HG03066 (cell line): ENCODE measurements around the gene CHRDL2.
"Not testable (repeated sequence)": the region's sequence is repeated elsewhere in the genome, so short reads cannot be mapped to it uniquely, and the experiment has no call there.

ENCODE experiments used
- ATAC-seq: cut with Tn5 transposase; IDR thresholded peaks from one replicate; pipeline ENCODE4 v1.9.1; 2021; ENCODE audit warnings: low read depth; ENCODE audit not compliant: unreplicated experiment

Gene CHRDL2

GRCh38 chr11:74673693-74674360, 57.4 kb downstream of the CHRDL2 start:
- no peak for ATAC-seq

GRCh38 chr11:74672956-74673692, 58.1 kb downstream of the CHRDL2 start:
- ATAC-seq: no peak

- no peak for ATAC-seq
These were observed 58.8 kb downstream of the CHRDL2 start for GRCh38 chr11:74672332-74672955.

- no peak for ATAC-seq
These were observed 59.6 kb downstream of the CHRDL2 start for GRCh38 chr11:74671520-74672196.

- ATAC-seq: no peak
These were observed 61.1 kb downstream of the CHRDL2 start for GRCh38 chr11:74670171-74670570.

- no peak for ATAC-seq
These were observed 61.7 kb downstream of the CHRDL2 start for GRCh38 chr11:74669211-74670160.

- no peak for ATAC-seq
These were observed 67.9 kb downstream of the CHRDL2 start for GRCh38 chr11:74663315-74663714.

GRCh38 chr11:74662487-74663103, 68.6 kb downstream of the CHRDL2 start:
- no peak for ATAC-seq

GRCh38 chr11:74659124-74659523, 72.1 kb downstream of the CHRDL2 start:
- ATAC-seq: not testable (repeated sequence)

GRCh38 chr11:74654976-74655375, 76.2 kb downstream of the CHRDL2 start:
- no peak for ATAC-seq

GRCh38 chr11:74650498-74650897, 80.7 kb downstream of the CHRDL2 start:
- ATAC-seq: no peak

GRCh38 chr11:74648894-74649293, 82.3 kb downstream of the CHRDL2 start:
- no peak for ATAC-seq

- ATAC-seq: no peak
These were observed 83.4 kb downstream of the CHRDL2 start for GRCh38 chr11:74647831-74648230.

GRCh38 chr11:74647404-74647803, 83.8 kb downstream of the CHRDL2 start:
- ATAC-seq: no peak

GRCh38 chr11:74646954-74647353, 84.3 kb downstream of the CHRDL2 start:
- no peak for ATAC-seq
